ENCODE data around the gene HMGCS1. TPM values are rescaled to one million over a fixed set of nuclear protein-coding genes. Genes with fewer than 3 reads are reported as not detected.

HMGCS1 gene
- total and polyA plus RNA-seq, 9 of the 15 experiments (the other 6 are each of a cell fraction or from before 2014, with no cell fraction given): 43.7 to 337 (median 111) TPM

GRCh38 chr5:43274435-43275114 is 38.6 kb downstream of the HMGCS1 start (continued):
- TF ChIP-seq DMBX1 (CRISPR knock-in tag; IDR thresholded peaks at IDR 0.05; ENCODE audit: borderline replicate concordance) (no peak), GABPB1 (CRISPR knock-in tag; IDR thresholded peaks at IDR 0.05) (no peak), SMARCE1 (IDR thresholded peaks at IDR 0.05) (no peak), RBM34 (IDR thresholded peaks at IDR 0.05; ENCODE audit: borderline replicate concordance, insufficient read depth, low read length) (no peak), DPF2 (IDR thresholded peaks at IDR 0.05) (peak; percentile 45; the same call in 1 of the 2 replicates), EP300 (IDR thresholded peaks at IDR 0.05; ENCODE audit: low read length) (0 out of 2 replicates have a peak, but pooled peaks have one; percentile 7), ZNF699 (CRISPR knock-in tag; IDR thresholded peaks at IDR 0.05; ENCODE audit: insufficient replicate concordance) (no peak), PHF21A (IDR thresholded peaks at IDR 0.05; ENCODE audit: borderline replicate concordance, low read depth) (no peak), KDM2B (CRISPR knock-in tag; IDR thresholded peaks at IDR 0.05) (no peak), MAZ (CRISPR knock-in tag; conservative IDR thresholded peaks at IDR 0.05 in 1 of 2, IDR thresholded peaks at IDR 0.05 in 1 of 2) (no peak), ZNF347 (CRISPR knock-in tag; IDR thresholded peaks at IDR 0.05; ENCODE audit: low read depth) (no peak), BCL6 (CRISPR knock-in tag; IDR thresholded peaks at IDR 0.05) (no peak), NFYB (IDR thresholded peaks at IDR 0.05; ENCODE audit: extremely low read depth, insufficient read length) (no peak), ZNF274 (IDR thresholded peaks at IDR 0.05; ENCODE audit: borderline replicate concordance, low read depth, low read length) (no peak), PRMT5 (CRISPR knock-in tag; IDR thresholded peaks at IDR 0.05) (no peak), NRF1 (conservative IDR thresholded peaks at IDR 0.05 in 1 of 2, IDR thresholded peaks at IDR 0.05 in 1 of 2) (0 out of 4 replicates have a peak, but pooled peaks of 1 of the 2 experiments have one; percentile 30), ATF3 (IDR thresholded peaks at IDR 0.05) (no peak), ATF3 (CRISPR knock-in tag; conservative IDR thresholded peaks at IDR 0.05) (no peak), BDP1 (IDR thresholded peaks at IDR 0.05; ENCODE audit: insufficient read depth, insufficient read length) (no peak)
- TF ChIP-seq, protein P1, sequence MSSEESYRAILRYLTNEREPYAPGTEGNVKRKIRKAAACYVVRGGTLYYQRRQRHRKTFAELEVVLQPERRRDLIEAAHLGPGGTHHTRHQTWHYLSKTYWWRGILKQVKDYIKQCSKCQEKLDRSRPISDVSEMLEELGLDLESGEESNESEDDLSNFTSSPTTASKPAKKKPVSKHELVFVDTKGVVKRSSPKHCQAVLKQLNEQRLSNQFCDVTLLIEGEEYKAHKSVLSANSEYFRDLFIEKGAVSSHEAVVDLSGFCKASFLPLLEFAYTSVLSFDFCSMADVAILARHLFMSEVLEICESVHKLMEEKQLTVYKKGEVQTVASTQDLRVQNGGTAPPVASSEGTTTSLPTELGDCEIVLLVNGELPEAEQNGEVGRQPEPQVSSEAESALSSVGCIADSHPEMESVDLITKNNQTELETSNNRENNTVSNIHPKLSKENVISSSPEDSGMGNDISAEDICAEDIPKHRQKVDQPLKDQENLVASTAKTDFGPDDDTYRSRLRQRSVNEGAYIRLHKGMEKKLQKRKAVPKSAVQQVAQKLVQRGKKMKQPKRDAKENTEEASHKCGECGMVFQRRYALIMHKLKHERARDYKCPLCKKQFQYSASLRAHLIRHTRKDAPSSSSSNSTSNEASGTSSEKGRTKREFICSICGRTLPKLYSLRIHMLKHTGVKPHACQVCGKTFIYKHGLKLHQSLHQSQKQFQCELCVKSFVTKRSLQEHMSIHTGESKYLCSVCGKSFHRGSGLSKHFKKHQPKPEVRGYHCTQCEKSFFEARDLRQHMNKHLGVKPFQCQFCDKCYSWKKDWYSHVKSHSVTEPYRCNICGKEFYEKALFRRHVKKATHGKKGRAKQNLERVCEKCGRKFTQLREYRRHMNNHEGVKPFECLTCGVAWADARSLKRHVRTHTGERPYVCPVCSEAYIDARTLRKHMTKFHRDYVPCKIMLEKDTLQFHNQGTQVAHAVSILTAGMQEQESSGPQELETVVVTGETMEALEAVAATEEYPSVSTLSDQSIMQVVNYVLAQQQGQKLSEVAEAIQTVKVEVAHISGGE (CRISPR knock-in tag; IDR thresholded peaks at IDR 0.05): no peak
- TF ChIP-seq, protein P2, sequence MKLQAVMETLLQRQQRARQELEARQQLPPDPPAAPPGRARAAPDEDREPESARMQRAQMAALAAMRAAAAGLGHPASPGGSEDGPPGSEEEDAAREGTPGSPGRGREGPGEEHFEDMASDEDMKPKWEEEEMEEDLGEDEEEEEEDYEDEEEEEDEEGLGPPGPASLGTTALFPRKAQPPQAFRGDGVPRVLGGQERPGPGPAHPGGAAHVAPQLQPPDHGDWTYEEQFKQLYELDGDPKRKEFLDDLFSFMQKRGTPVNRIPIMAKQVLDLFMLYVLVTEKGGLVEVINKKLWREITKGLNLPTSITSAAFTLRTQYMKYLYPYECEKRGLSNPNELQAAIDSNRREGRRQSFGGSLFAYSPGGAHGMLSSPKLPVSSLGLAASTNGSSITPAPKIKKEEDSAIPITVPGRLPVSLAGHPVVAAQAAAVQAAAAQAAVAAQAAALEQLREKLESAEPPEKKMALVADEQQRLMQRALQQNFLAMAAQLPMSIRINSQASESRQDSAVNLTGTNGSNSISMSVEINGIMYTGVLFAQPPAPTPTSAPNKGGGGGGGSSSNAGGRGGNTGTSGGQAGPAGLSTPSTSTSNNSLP (IDR thresholded peaks at IDR 0.05; ENCODE audit: borderline replicate concordance, low read depth, low read length): no peak
